Thymus (tissue), 11 donors: ENCODE data around the gene FUT6. TPM values are rescaled to one million over a fixed set of nuclear protein-coding genes. Genes with fewer than 3 reads are reported as not detected.
"Not testable (repeated sequence)": the region's sequence is repeated elsewhere in the genome, so short reads cannot be mapped to it uniquely, and the experiment has no call there.

Source experiments
- DNase-seq, 9 donors: peaks; one replicate each; pipeline ENCODE4 v3.0.0-alpha.2; 2013; ENCODE audit warnings: low spot score in 9 of 9, low read depth in 6 of 9, missing footprints in 1 of 9
- H3K27ac ChIP-seq, 2 donors: one replicate each; pipeline ENCODE4 v1.5.1; 2013; ENCODE audit warnings: control low read depth in 1 of 2, low read depth in 1 of 2, low read length in 1 of 2, mild to moderate bottlenecking in 1 of 2, moderate library complexity in 1 of 2
- H3K27me3 ChIP-seq, 2 donors: one replicate each; pipeline ENCODE4 v1.5.1; 2013; ENCODE audit warnings: low read length in 1 of 2; ENCODE audit not compliant: control insufficient read depth in 2 of 2, insufficient read depth in 1 of 2
- H3K36me3 ChIP-seq, 2 donors: one replicate each; pipeline ENCODE4 v1.5.1; 2013; ENCODE audit warnings: low read length in 1 of 2, mild to moderate bottlenecking in 1 of 2, moderate library complexity in 1 of 2; ENCODE audit not compliant: control insufficient read depth in 2 of 2, insufficient read depth in 2 of 2
- H3K4me1 ChIP-seq, 2 donors: one replicate each; pipeline ENCODE4 v1.5.1; 2013; ENCODE audit warnings: low read length in 2 of 2; ENCODE audit not compliant: control insufficient read depth in 2 of 2, insufficient read depth in 2 of 2
- H3K4me3 ChIP-seq, 2 donors: one replicate each; pipeline ENCODE4 v1.5.1; 2013; ENCODE audit warnings: low read length in 2 of 2, control low read depth in 1 of 2, mild to moderate bottlenecking in 1 of 2
- H3K9me3 ChIP-seq, 2 donors: one replicate each; pipeline ENCODE4 v1.5.1; 2013; ENCODE audit warnings: low read length in 1 of 2, mild to moderate bottlenecking in 1 of 2; ENCODE audit not compliant: control insufficient read depth in 2 of 2, insufficient read depth in 1 of 2
- WGBS: extraction: QIAGEN DNeasy Blood & Tissue Kit; methylation state at CpG from one replicate; pipeline ENCODE4 v1.1.7; 2013; 5-methylcytosine and 5-hydroxymethylcytosine counted together
- polyA plus RNA-seq: library from polyadenylated mRNA; stranded (reverse); fragments of 200-250 nt; gene quantifications from one replicate; pipeline ENCODE4 v1.2.3, GENCODE V29; 2013
- total RNA-seq: library from RNA; stranded (reverse); fragments of 120-200 nt; gene quantifications from one replicate; pipeline ENCODE4 v1.2.4, GENCODE V29; 2013
- donor health status: healthy.

Gene FUT6
- total and polyA plus RNA-seq, 2 donors: under 0.01 to 0.43 TPM

DNA sequence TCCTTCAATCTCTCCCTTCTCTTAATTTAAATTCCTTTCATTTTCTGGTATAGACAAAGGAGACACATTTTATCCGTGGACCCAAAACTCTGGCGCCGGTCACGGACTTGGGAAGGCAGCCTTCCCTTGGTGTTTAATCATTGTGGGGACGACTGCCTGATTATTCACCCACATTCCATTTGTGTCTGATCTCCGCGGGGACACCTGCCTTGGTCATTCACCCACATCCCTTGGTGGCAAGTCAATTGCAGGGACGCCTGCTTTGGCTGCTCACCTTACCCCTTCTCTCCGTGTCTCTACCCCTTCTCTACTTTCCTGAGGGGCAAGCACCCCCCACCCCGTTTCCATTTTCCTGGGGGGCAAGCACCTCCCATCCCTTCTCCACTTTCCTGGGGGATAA lies 8.3 kb upstream of the FUT6 start:
- not testable (repeated sequence) for H3K4me3 ChIP-seq, H3K27me3 ChIP-seq, DNase-seq, H3K9me3 ChIP-seq, H3K4me1 ChIP-seq, H3K36me3 ChIP-seq, H3K27ac ChIP-seq
- 93% methylated on average over 10 of the region's 10 CpGs for WGBS

DNA sequence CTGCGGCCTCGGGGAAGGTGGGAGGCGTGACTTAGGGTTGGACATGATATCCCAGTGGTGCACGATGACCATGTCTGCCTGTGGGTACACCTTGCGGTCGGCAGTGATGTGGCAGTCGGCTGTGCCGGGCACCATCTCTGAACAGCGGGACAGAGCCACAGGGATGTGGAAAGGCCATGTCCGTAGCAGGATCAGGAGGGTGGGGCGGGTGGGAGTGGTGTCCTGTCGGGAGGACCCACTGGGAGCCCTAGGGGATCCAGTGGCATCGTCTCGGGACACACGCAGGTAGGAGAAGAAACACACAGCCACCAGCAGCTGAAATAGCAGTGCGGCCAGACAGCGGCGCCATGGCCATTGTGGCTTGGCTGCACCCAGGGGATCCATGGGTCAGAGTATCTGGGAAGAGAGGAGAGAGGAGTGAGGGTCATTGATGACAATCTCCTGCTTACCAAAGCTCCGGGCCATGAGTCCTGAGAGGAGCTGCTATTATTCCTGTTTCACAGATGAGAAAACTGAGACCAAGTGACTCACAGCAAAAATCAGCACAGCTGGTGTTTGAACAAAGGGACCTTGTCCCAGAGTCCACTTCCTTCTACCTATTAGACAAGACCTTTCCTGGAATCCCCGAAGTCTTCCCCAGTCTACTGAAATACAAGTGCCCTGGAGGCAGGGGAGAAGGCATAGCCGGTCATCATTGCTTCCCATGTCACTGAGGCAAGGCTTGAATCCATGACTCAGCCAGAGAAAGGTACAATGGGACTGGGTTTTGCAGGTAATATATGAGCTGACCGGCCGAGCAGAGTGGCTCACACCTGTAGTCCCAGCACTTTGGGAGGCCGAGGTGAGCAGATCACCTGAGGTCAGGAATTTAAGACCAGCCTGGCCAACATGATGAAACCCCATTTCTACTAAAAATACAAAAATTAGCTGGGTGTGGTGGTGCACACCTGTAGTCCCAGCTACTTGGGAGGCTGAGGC lies 5.2 kb upstream of the FUT6 start:
- Histone ChIP-seq H3K36me3 (no peaks in the 10 kb centered on the region), H3K4me1 (peaks cover 0 to 3% of the 10 kb centered on the region in 2 donors), H3K4me3 (no peak overlapping the region), H3K9me3 (no peaks in the 10 kb centered on the region), H3K27ac (no peak overlapping the region), H3K27me3 (no peaks in the 10 kb centered on the region)
- 93% methylated on average over 24 of the region's 24 CpGs for WGBS
- no peak for DNase-seq

DNA sequence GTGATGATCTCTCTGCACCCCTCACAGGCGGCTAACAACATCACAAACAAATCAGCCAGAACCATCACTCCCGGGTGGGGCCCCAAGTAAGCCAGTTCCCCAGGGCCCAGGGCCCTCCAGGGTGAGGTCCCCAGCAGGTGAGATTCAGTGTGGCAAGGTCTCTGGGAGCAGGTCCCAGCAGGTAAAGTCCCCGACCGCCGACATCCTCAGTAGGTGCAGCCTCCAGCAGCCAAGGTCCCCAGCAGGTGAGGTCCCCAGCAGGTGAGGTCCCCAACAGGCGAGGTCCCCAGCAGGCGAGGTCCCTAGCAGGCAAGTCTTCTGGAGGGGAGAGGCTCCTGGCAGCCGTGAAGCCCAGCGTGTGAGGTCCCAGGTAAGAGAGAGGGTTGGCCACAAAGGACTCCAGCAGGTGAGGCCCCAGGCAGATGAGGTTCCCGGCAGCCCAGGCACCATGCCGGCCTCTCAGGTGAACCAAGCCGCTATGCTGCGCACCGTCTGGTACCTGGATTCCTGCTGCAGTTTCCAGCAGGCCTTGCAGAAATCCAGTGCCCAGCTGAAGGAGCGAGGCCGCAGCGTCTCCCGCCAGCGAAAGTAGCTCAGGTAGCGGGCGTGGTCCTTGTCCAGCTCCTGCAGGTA lies 3.9 kb upstream of the FUT6 start:
- 97% methylated on average over 21 of the region's 21 CpGs for WGBS
- no peaks in the 10 kb centered on the region for H3K36me3 ChIP-seq
- no peak for DNase-seq
- peaks cover 1 to 2% of the 10 kb centered on the region in 2 donors for H3K27me3 ChIP-seq
- H3K9me3 ChIP-seq: no peaks in the 10 kb centered on the region
- no peak overlapping the region for H3K4me3 ChIP-seq
- H3K27ac ChIP-seq: no peak overlapping the region
- peaks cover 0 to 8% of the 10 kb centered on the region in 2 donors for H3K4me1 ChIP-seq

DNA sequence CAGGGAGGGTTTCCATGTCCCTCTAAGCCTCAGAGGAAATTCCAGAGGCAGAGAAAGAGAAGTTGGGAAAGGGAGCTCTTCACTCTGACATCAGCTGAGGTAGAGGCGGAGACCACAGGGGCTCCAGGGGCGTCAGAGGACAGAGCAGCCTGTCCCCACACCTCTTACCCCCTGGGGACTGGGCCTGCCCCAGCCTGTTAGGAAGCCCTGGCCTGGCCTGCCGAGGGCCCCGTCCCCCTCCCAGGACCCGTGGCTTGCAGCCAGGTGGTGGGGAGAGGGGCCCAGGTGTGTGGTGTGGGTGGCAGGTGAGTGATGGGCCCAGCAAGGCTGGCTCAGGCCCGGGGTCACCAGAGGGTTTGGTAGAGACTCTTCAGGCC lies 2.2 kb upstream of the FUT6 start:
- not testable (repeated sequence) for H3K4me1 ChIP-seq, H3K27me3 ChIP-seq, H3K27ac ChIP-seq, DNase-seq, H3K4me3 ChIP-seq, H3K36me3 ChIP-seq, H3K9me3 ChIP-seq
- 78% methylated on average over 6 of the region's 6 CpGs for WGBS

DNA sequence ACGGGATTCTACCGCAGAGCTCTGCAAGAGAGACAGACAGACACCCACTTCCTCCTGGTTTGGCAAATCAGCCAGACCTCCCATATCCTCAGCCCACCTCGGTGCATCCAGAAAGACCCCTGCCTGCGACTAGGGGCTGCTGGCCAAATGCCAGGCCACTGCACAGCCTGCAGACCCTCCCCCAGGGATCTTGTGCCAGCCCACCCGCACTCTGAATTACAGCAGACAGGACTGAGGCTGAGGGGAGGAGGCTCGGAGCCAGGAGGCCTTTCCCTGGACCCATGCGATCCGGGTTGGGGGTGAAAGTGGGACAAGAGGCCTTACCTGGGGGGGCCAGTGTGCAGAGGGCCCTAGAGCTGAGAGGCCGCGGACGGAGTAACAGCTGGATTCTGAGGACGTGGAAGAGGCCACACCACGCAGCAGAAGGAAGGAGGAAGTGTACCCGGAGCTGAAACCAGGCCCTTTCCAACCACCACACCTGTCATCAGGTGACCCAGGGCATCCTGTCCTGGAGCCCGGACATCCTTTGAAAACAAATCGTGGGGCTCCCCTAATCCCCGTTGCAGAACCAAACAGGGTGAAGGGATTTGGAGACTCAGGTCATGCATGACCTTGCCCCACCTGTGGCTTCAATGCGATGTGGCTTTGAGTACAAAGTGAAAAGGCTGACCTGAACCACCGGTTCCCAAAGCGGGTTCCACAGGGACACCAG lies 993 bp downstream of the FUT6 start:
- no peak overlapping the region for H3K4me3 ChIP-seq
- H3K27me3 ChIP-seq: peaks cover 7 to 10% of the 10 kb centered on the region in 2 donors

DNA sequence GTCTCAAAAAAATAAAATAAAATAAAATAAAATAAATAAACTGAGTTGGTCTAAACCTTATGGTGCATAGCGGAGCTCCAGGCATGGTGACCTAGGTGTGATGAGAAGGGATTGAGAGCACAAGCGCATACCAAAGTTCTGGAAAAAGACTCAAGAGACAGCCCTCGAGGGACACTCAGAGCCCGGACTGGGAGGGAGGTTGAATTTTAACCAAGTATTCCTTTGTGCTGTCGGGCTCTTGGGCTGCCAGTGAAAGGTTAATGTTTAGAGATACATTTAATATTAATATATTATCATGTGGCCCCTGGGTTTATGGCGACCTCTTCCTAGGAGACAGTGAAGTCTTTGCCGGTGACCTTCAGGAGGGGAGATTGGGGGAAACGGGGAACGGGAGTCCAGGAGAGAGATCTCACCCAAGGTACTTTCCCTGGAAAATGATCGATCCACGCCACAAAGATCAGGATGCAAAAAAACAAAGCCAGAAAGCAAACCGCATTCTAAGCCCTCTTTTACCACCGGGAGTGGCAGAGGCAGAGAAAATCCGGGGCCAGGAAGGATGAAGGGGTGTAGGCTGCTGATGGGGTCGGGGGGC lies 1.6 kb downstream of the FUT6 start:
- WGBS: 51% methylated on average over 15 of the region's 15 CpGs
- Histone ChIP-seq H3K4me1 (peaks cover 0 to 8% of the 10 kb centered on the region in 2 donors), H3K27me3 (peaks cover 7 to 10% of the 10 kb centered on the region in 2 donors), H3K27ac (no peak overlapping the region), H3K4me3 (no peak overlapping the region), H3K9me3 (no peaks in the 10 kb centered on the region), H3K36me3 (no peaks in the 10 kb centered on the region)
- DNase-seq: no peak

More for the DNA sequence above, 993 bp downstream of the FUT6 start:
- Histone ChIP-seq H3K9me3 (no peaks in the 10 kb centered on the region), H3K36me3 (no peaks in the 10 kb centered on the region), H3K4me1 (peaks cover 0 to 8% of the 10 kb centered on the region in 2 donors), H3K27ac (no peak overlapping the region)
- WGBS: 29% methylated on average over 20 of the region's 20 CpGs
- DNase-seq: no peak

DNA sequence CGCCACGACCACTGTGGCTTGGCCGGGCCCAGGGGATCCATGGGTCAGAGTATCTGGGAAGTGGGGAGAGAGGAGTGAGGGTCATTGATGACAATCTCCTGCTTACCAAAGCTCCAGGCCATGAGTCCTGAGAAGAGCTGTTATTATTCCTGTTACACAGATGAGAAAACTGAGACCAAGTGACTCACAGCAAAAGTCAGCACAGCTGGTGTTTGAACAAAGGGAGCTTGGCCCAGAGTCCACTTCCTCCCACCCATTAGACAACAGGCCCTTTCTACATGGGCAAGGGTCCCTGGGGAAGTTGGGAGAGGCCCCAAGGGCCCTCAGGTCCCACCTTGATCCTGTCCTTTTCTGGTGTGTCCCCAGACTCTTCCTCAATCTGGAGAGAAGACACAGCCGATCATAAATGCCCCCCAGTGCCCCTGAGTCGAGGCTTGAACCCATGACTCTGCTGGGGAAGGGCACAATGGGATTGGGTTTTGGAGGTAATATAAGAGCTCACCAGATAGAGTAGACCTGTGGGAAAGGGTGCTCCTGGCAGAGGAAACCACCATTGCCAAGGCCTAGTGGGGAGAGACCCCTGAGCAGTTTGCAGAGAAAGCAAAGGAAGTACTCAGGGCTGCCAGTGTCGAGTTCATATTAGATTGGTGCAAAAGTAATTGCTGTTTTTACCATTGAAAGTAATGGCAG lies 6.8 kb downstream of the FUT6 start:
- no peaks in the 10 kb centered on the region for H3K36me3 ChIP-seq
- H3K4me1 ChIP-seq: peaks cover 11 to 18% of the 10 kb centered on the region in 2 donors
- peaks cover 11 to 27% of the 10 kb centered on the region in 2 donors for H3K27me3 ChIP-seq
- no peaks in the 10 kb centered on the region for H3K9me3 ChIP-seq
- 96% methylated on average over 6 of the region's 6 CpGs for WGBS
- no peak overlapping the region for H3K4me3 ChIP-seq
- H3K27ac ChIP-seq: no peak overlapping the region
- DNase-seq: no peak

DNA sequence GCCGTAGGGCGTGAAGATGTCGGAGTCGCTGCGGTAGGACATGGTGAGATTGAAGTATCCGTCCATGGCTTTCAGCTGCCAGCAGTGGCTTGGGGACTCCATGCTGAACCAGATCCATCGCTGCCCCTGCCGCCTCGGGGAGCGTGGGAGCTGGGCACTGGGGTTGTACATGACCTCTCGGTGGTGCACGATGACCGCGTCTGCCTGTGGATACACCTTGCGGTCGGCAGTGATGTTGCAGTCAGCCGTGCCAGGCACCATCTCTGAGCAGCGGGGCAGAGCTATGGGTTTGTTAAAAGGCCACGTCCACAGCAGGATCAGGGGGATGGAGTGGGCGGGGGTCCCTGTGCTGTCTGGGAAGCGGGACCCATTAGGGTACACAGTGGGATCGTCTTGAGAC lies 7.4 kb downstream of the FUT6 start:
- peaks cover 11 to 27% of the 10 kb centered on the region in 2 donors for H3K27me3 ChIP-seq
- H3K27ac ChIP-seq: no peak overlapping the region
- H3K4me3 ChIP-seq: no peak overlapping the region
- no peak for DNase-seq
- H3K4me1 ChIP-seq: peaks cover 14 to 23% of the 10 kb centered on the region in 2 donors
- WGBS: 96% methylated on average over 22 of the region's 22 CpGs
- peaks cover 0 to under 1% of the 10 kb centered on the region in 2 donors for H3K9me3 ChIP-seq
- no peaks in the 10 kb centered on the region for H3K36me3 ChIP-seq
